H1 (cell line): ENCODE results near the gene WNT9B. TPM values are rescaled to one million over a fixed set of nuclear protein-coding genes. Genes with fewer than 3 reads are reported as not detected.

Experiments used
- ATF2 ChIP-seq: IDR thresholded peaks from 2 replicates; pipeline ENCODE4 v1.6.1; 2012; ENCODE audit warnings: low read length, inconsistent platforms
- BRCA1 ChIP-seq: IDR thresholded peaks from 2 replicates; pipeline ENCODE4 v1.6.1; 2012; ENCODE audit warnings: low read depth, low read length, improper control_type of control experiment
- CBX5 ChIP-seq: fragments of 300-800, 300-1000 bp; sonication (generic); IDR thresholded peaks from 2 replicates; pipeline ENCODE4 v1.7.1; 2016; ENCODE audit warnings: antibody characterized with exemption, low read length, low read depth
- CHD1 ChIP-seq: IDR thresholded peaks from 2 replicates; pipeline ENCODE4 v1.6.1; 2012; ENCODE audit warnings: low read depth, low read length, improper control_type of control experiment
- CHD2 ChIP-seq: IDR thresholded peaks from 2 replicates; pipeline ENCODE4 v1.6.1; 2012; ENCODE audit warnings: low read length, improper control_type of control experiment
- CREB1 ChIP-seq: IDR thresholded peaks from 2 replicates; pipeline ENCODE4 v1.6.1; 2012; ENCODE audit warnings: inconsistent platforms
- CTBP2 ChIP-seq: IDR thresholded peaks from 2 replicates; pipeline ENCODE4 v1.7.0; 2011; ENCODE audit warnings: borderline replicate concordance, mild to moderate bottlenecking, moderate library complexity, mixed read lengths, low read length; ENCODE audit not compliant: insufficient read depth, insufficient read length
- CTCF ChIP-seq, 3 experiments: IDR thresholded peaks; 1 replicate in 2 of 3; 2 replicates in 1 of 3; pipeline versions ENCODE4 v1.5.1 to v1.6.1; 2011; ENCODE audit warnings: low read length in 3 of 3, mild to moderate bottlenecking in 3 of 3, inconsistent platforms in 2 of 3, low read depth in 1 of 3, moderate library complexity in 1 of 3; ENCODE audit not compliant: insufficient read depth in 1 of 3; ENCODE audit errors: control extremely low read depth in 1 of 3
- FOSL1 ChIP-seq: IDR thresholded peaks from 2 replicates; pipeline ENCODE4 v1.6.1; 2011; ENCODE audit warnings: mild to moderate bottlenecking, low read depth, low read length, moderate library complexity; ENCODE audit not compliant: insufficient read depth
- HDAC2 ChIP-seq, 2 experiments: fragments of 300-600 bp in 1 of 2; sonication (generic) in 1 of 2; IDR thresholded peaks; 2 replicates each; pipeline ENCODE4 v1.6.1; 2011 to 2012; ENCODE audit warnings: low read depth in 2 of 2, low read length in 2 of 2, mild to moderate bottlenecking in 2 of 2, moderate library complexity in 2 of 2, borderline replicate concordance in 1 of 2, inconsistent platforms in 1 of 2
- RNF2 ChIP-seq: fragments of 200-900, 300-1000 bp; sonication (generic); IDR thresholded peaks from 2 replicates; pipeline ENCODE4 v1.7.1; 2016; ENCODE audit warnings: borderline replicate concordance, low read depth, mild to moderate bottlenecking, antibody characterized with exemption, low read length; ENCODE audit not compliant: poor library complexity, severe bottlenecking; ENCODE audit errors: missing control alignments
- RXRA ChIP-seq: IDR thresholded peaks from 2 replicates; pipeline ENCODE4 v1.6.1; 2011; ENCODE audit warnings: low read depth, mild to moderate bottlenecking, low read length, moderate library complexity; ENCODE audit not compliant: insufficient read depth
- SIRT6 ChIP-seq: IDR thresholded peaks from one replicate; pipeline ENCODE4 v1.7.1; 2012; ENCODE audit warnings: low read length, inconsistent platforms
- SUZ12 ChIP-seq: fragments of 200-600 bp; sonication (generic); IDR thresholded peaks from 2 replicates; pipeline ENCODE4 v1.6.1; 2012; ENCODE audit warnings: mild to moderate bottlenecking, inconsistent platforms, low read length, moderate library complexity, mixed read lengths
- TBP ChIP-seq: IDR thresholded peaks from 2 replicates; pipeline ENCODE4 v1.6.1; 2011; ENCODE audit warnings: low read depth, low read length, improper control_type of control experiment
- polyA plus RNA-seq, 7 experiments: library from polyadenylated mRNA; depleted of rRNA in 3 of 7; stranded (reverse) in 5 of 7; unstranded in 2 of 7; fragments of >200 nt in 5 of 7; fragments of 200-250 nt in 2 of 7; gene quantifications; 1 replicate in 5 of 7; 2 replicates in 1 of 7; 4 replicates in 1 of 7; pipeline versions ENCODE4 v1.2.1 to v1.2.3, GENCODE V29; 2011 to 2013; ENCODE audit warnings: missing spikeins in 2 of 7, mixed read lengths in 2 of 7
- total RNA-seq: library from RNA; stranded (reverse); fragmentation: NEBNext Ultra II Directional; extraction: Animal tissue kit (Norgen Biotek cat#: 25700); gene quantifications from 2 replicates; pipeline ENCODE4 v1.2.1, GENCODE V29; 2021

The WNT9B gene
- total and polyA plus RNA-seq, 2 of the 8 experiments (the other 6 are each of a cell fraction or from before 2014, with no cell fraction given): 0.21 TPM; not detected in 1

- peak; percentile 79 for TF ChIP-seq FOSL1
- peak in 1 of 2 experiments; percentile 94; a peak in 2 of 4 replicates for TF ChIP-seq HDAC2 (IDR thresholded peaks at IDR 0.05; ENCODE audit: borderline replicate concordance in 1 of 2, low read depth in 2 of 2, low read length in 2 of 2)
- no peak for TF ChIP-seq CHD1
- TF ChIP-seq CBX5: no peak
- TF ChIP-seq BRCA1: no peak
- TF ChIP-seq RNF2: no peak
- TF ChIP-seq CREB1: no peak
- TF ChIP-seq CTBP2: no peak
- TF ChIP-seq RXRA: no peak
- no peak for TF ChIP-seq ATF2
- peak; percentile 78 to 93 (median 86) for TF ChIP-seq CTCF (IDR thresholded peaks at IDR 0.05; ENCODE audit: control extremely low read depth in 1 of 3, insufficient read depth in 1 of 3, low read depth in 1 of 3, low read length in 3 of 3)
- no peak for TF ChIP-seq CHD2
- TF ChIP-seq SIRT6: no peak
- no peak for TF ChIP-seq TBP
- no peak for TF ChIP-seq SUZ12
Observed at GRCh38 chr17:46822388-46822921, 28.9 kb upstream of the WNT9B start (continued).
